Kidney (tissue), 14 donors: ENCODE measurements around the gene BNIP1. TPM values are rescaled to one million over a fixed set of nuclear protein-coding genes. Genes with fewer than 3 reads are reported as not detected.

ENCODE experiments used
- DNase-seq, 5 donors: peaks; one replicate each; pipeline ENCODE4 v3.0.0-alpha.2; 2013 to 2020
- FAIRE-seq: peaks from 2 replicates; lab custom pipeline; 2012; peaks lifted over from hg19 to GRCh38; lab: Jason Lieb, UNC
- H3K27ac ChIP-seq, 2 donors: one replicate each; pipeline ENCODE4 v1.7.0; 2013; ENCODE audit warnings: low read depth in 2 of 2, low read length in 2 of 2, inconsistent platforms in 1 of 2
- H3K27me3 ChIP-seq: one replicate; pipeline ENCODE4 v1.7.1; 2013; ENCODE audit warnings: low read length, inconsistent platforms; ENCODE audit not compliant: control insufficient read depth, insufficient read depth
- H3K36me3 ChIP-seq, 3 donors: one replicate each; pipeline versions ENCODE4 v1.7.0 to v1.7.1; 2013; ENCODE audit warnings: low read length in 3 of 3, control low read depth in 1 of 3, inconsistent platforms in 1 of 3; ENCODE audit not compliant: insufficient read depth in 3 of 3, control insufficient read depth in 2 of 3
- H3K4me1 ChIP-seq, 3 donors: one replicate each; pipeline versions ENCODE4 v1.7.0 to v1.7.1; 2013; ENCODE audit warnings: low read length in 3 of 3, inconsistent platforms in 1 of 3, low read depth in 1 of 3; ENCODE audit not compliant: control insufficient read depth in 2 of 3, insufficient read depth in 2 of 3
- H3K4me3 ChIP-seq, 3 donors: one replicate each; pipeline versions ENCODE4 v1.7.0 to v1.8.1; 2013; ENCODE audit warnings: low read length in 3 of 3, control low read depth in 1 of 3, inconsistent platforms in 1 of 3
- H3K9ac ChIP-seq, 3 donors: one replicate each; pipeline versions ENCODE4 v1.7.0 to v1.7.1; 2013; ENCODE audit warnings: low read length in 3 of 3, control low read depth in 1 of 3, inconsistent platforms in 1 of 3
- H3K9me3 ChIP-seq, 3 donors: one replicate each; pipeline versions ENCODE4 v1.7.0 to v1.7.1; 2013; ENCODE audit warnings: low read length in 3 of 3, control low read depth in 1 of 3, inconsistent platforms in 1 of 3; ENCODE audit not compliant: control insufficient read depth in 2 of 3, insufficient read depth in 1 of 3
- CTCF ChIP-seq: IDR thresholded peaks from 3 replicates; pipeline ENCODE4 v1.5.1; 2012; ENCODE audit warnings: mild to moderate bottlenecking, moderate library complexity, borderline replicate concordance; ENCODE audit not compliant: insufficient read depth; ENCODE audit errors: extremely low read depth
- intact Hi-C: fragments of 100-400 bp; cut with DNase I; formaldehyde crosslinking; loops from one replicate; pipeline ENCODE4 v1.11.1; 2022
- polyA plus RNA-seq: library from polyadenylated mRNA; stranded (reverse); fragments of 350-450 nt; fragmentation: Illumina TruSeq; extraction: RNeasy Lipid Tissue Mini Kit (QIAGEN cat#74804); gene quantifications from one replicate; pipeline ENCODE4 v1.2.3, GENCODE V29; 2014; ENCODE audit warnings: low read depth, low replicate concordance; ENCODE audit not compliant: insufficient read depth
- total RNA-seq: library from RNA; stranded (reverse); fragmentation: NEBNext Ultra II Directional; extraction: Animal tissue kit (Norgen Biotek cat#: 25700); gene quantifications from one replicate; pipeline ENCODE4 v1.2.1, GENCODE V29; 2021
- donor health status: control.
- donor health status: control.
- donor health status: control.
- donor health status: control.
- donor health status: control.
- donor health status: DM: yes; HTN: yes; CAD: no.
- donor health status: Normal renal cell carcinoma (clear cell type).

The BNIP1 gene
- total and polyA plus RNA-seq, 2 donors from 2014 or later = 10.2 to 28.7 TPM

GRCh38 chr5:173101245-173101644, 43.1 kb upstream of the BNIP1 start:
- H3K9me3 ChIP-seq = no peaks in the 10 kb centered on the region
- H3K27ac ChIP-seq = no peak overlapping the region
- intact Hi-C loops = no loop called here
- TF ChIP-seq CTCF = no peak
- H3K36me3 ChIP-seq = no peaks in the 10 kb centered on the region
- H3K4me3 ChIP-seq = no peak overlapping the region
- FAIRE-seq (no peak), DNase-seq (no peak)
- no peaks in the 10 kb centered on the region for H3K27me3 ChIP-seq
- peaks cover 0 to 4% (median 0%) of the 10 kb centered on the region in 3 donors for H3K4me1 ChIP-seq
- no peak overlapping the region for H3K9ac ChIP-seq

- peaks cover 0 to 4% (median 0%) of the 10 kb centered on the region in 3 donors for H3K4me1 ChIP-seq
- no peaks in the 10 kb centered on the region for H3K36me3 ChIP-seq
- no peak overlapping the region for H3K9ac ChIP-seq
- no peaks in the 10 kb centered on the region for H3K9me3 ChIP-seq
- intact Hi-C loops = no loop called here
- DNase-seq (no peak), FAIRE-seq (no peak)
- no peak overlapping the region for H3K27ac ChIP-seq
- no peaks in the 10 kb centered on the region for H3K27me3 ChIP-seq
- TF ChIP-seq CTCF = no peak
- H3K4me3 ChIP-seq = no peak overlapping the region
Observed at GRCh38 chr5:173103411-173103810, 40.9 kb upstream of the BNIP1 start.

DNA sequence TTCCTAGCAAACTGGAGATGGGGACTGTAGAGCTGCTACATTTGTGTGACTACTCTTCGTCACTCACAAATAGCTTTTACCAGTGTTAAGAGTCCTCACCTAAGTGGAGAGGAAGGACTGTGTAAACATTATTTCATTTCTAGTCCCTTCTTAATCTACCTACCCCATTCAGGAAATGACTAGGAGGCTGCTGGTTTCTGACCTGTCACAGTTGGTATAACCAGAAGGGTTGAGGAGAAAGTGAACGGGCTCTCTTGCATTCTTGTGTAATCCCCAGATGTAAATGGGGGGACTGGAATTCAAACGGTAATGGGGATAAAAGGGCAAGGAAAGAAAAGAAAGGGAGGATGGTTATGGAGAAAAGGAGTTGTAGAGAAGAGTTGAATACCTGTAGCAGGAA, 35.4 kb upstream of the BNIP1 start:
- no peak overlapping the region for H3K9ac ChIP-seq
- no peaks in the 10 kb centered on the region for H3K4me1 ChIP-seq
- no peaks in the 10 kb centered on the region for H3K27me3 ChIP-seq
- FAIRE-seq (no peak), DNase-seq (no peak)
- no peak overlapping the region for H3K27ac ChIP-seq
- TF ChIP-seq CTCF = no peak
- H3K4me3 ChIP-seq = no peak overlapping the region
- H3K36me3 ChIP-seq = peaks cover 0 to 13% (median 13%) of the 10 kb centered on the region in 3 donors
- no peaks in the 10 kb centered on the region for H3K9me3 ChIP-seq
- intact Hi-C loops = no loop called here

GRCh38 chr5:173114536-173114935, 29.8 kb upstream of the BNIP1 start:
- peaks cover 0 to 17% (median 5%) of the 10 kb centered on the region in 3 donors for H3K36me3 ChIP-seq
- no peak overlapping the region for H3K4me3 ChIP-seq
- intact Hi-C loops = no loop called here
- H3K4me1 ChIP-seq = no peaks in the 10 kb centered on the region
- H3K27me3 ChIP-seq = no peaks in the 10 kb centered on the region
- DNase-seq (no peak), FAIRE-seq (no peak)
- H3K27ac ChIP-seq = no peak overlapping the region
- peaks cover 0 to 2% (median 0%) of the 10 kb centered on the region in 3 donors for H3K9me3 ChIP-seq
- H3K9ac ChIP-seq = no peak overlapping the region
- TF ChIP-seq CTCF = no peak
